ENCODE results near the gene STK25.

DNA sequence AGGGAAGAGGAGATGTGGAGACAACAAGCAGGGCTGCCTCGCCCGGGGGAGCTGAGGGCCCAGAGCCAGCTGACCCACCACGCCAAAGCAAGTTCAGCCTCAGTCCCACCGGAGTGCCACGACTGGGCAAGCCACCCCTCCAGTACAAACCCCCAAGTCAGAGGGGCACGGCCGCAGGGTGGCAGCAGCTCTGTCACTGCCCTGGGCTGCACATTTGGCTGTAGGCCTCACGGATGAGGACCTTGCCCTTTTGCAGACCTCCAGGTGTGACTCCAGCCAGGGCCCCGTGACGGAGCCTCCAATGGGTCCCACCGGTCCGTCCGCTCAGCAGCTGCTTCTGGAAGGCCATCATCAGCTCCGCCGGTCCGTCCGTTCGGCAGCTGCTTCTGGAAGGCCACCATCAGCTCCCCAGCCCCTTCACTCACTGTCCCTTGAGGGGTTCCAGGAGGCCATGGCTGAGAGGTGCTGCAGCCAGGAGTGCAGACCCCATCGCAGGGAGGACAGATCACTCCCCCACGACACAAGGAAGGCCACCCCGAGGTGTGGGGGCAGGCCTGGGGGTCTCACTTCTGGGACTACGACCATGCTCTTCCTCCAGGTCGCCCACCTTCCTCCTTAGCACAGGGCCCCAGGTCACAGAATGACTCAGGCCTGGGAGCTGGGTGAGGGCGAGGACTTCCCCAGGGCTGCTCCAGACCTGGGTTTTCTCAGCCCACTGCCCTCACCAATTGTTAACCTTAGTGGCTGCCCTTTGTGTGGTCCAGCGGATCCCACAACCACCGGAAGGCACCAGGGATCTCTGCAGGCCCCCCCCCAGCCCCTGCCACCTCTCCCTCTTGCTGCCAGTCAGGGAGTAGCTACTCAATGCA is 24.6 kb upstream of the STK25 start:
- TF ChIP-seq CTCF (IDR thresholded peaks at IDR 0.05; ENCODE audit: low read length) (no peak), EZH2 (optimal IDR thresholded peaks at IDR 0.05; ENCODE audit: low read depth, low read length) (no peak), EZH2phosphoT487 (IDR thresholded peaks at IDR 0.05; ENCODE audit: low read length) (no peak)
